HUES64 (cell line): Measurements from ENCODE around the gene KCTD13.

Experiments
- H3K27ac ChIP-seq: 2 replicates; pipeline ENCODE4 v1.7.0; 2013; ENCODE audit warnings: low read depth, low read length, inconsistent platforms
- H3K27me3 ChIP-seq: 2 replicates; pipeline ENCODE4 v1.6.1; 2013; ENCODE audit warnings: mild to moderate bottlenecking, low read length; ENCODE audit not compliant: insufficient read depth
- H3K36me3 ChIP-seq: 2 replicates; pipeline ENCODE4 v1.6.1; 2013; ENCODE audit warnings: mild to moderate bottlenecking, low read length; ENCODE audit not compliant: insufficient read depth
- H3K4me1 ChIP-seq: 2 replicates; pipeline ENCODE4 v1.6.1; 2013; ENCODE audit warnings: mild to moderate bottlenecking, low read length, moderate library complexity; ENCODE audit not compliant: insufficient read depth
- H3K4me3 ChIP-seq: 2 replicates; pipeline ENCODE4 v1.5.1; 2013; ENCODE audit warnings: mild to moderate bottlenecking, low read length, moderate library complexity
- H3K9ac ChIP-seq: 2 replicates; pipeline ENCODE4 v1.6.1; 2013; ENCODE audit warnings: mild to moderate bottlenecking, low read depth, low read length
- H3K9me3 ChIP-seq: 2 replicates; pipeline ENCODE4 v1.6.1; 2013; ENCODE audit warnings: low read depth, low read length; ENCODE audit not compliant: insufficient read depth
- WGBS: fragments of 150-250, 120-280 bp; methylation state at CpG from one replicate; pipeline ENCODE4 v1.1.7; 2013; ENCODE audit warnings: missing lambda C conversion rate; 5-methylcytosine and 5-hydroxymethylcytosine counted together

Gene KCTD13

DNA sequence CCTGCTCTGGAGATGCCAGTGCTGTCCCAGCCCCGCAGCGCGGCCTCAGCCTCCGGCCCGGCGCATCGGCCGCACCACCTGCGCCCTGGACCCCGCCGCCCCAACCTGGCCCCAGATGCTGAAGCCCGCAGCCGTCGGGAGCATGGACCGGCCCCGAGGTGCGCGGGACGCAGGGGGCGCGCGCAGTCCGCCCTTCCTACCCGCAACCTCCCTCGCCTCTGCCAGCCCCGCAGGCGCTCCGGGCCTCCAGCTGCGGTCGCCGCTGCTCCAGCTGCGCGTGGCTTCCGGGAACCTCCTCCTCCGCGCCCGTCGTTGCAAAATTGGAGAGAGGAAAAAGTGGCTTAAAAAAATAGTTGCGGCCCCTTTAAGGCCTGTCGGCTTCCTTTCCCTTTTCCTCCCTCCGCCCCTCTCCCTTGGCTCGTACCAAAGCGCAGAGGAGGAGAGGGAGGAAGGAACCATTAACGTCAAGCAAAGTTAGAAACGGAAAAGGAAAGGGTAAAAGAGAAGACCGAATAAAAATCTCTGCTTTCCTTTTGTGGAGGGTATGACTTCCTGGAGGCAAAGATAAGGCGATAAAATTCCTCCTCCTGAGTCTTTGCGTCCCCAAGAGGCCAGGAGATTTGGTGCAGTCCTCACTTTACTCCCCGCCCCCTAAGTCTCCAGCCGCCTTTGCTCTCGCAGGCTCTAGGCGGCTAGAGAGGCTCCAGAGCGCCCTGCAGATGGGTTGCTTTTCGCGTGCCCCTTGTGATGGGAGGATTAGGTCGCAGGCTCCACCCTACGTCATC is 63.0 kb downstream of the KCTD13 start, which contains the start of gene CDIPT:
Gene CDIPT (minus strand): TSS at position 343 of the 785 bp plus-strand sequence. CDS start 369 bp downstream, outside the sequence.
- H3K9me3 ChIP-seq, result no peaks in the 10 kb centered on the region
- H3K27ac ChIP-seq, result peak within 1 kb of the TSS; percentile 95

DNA sequence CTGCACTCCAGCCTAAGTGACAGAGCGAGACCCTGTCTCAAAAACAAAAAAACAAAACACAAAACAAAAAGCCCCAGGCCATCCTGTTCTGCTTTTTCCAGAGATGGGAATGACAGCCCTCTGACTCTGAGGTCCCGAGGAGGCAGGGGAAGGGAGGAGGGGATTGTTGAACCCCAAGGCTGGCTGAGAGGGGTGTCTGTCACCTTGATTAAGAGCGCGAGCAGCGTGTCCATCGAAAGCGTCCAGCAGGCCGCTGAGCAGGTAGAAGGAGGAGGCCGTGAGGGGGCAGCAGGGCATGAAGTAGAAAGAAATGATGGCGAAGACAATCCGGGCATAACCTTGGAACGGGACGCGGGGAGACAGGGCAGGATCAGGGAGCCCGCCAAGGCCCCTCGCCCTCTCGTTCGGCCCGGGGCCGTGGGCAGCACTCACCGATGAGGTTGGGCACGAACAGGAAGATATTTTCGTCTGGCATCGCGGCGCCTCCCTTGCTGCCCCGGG is 63.6 kb downstream of the KCTD13 start:
- Histone ChIP-seq H3K27me3 (no peaks in the 10 kb centered on the region), H3K9ac (peak overlapping the region; percentile 92), H3K27ac (peak overlapping the region; percentile 95; the same call in 1 of the 2 replicates), H3K9me3 (no peaks in the 10 kb centered on the region), H3K36me3 (peaks cover 22% of the 10 kb centered on the region), H3K4me1 (no peaks in the 10 kb centered on the region), H3K4me3 (peak overlapping the region; percentile 97)
- WGBS, result 3% methylated on average over 27 of the region's 27 CpGs

More for the DNA sequence above, 63.0 kb downstream of the KCTD13 start, which contains the start of gene CDIPT:
- WGBS, result under 1% methylated on average over 53 of the region's 57 CpGs
- peak within 1 kb of the TSS; percentile 97 for H3K4me3 ChIP-seq
- no peaks in the 10 kb centered on the region for H3K4me1 ChIP-seq
- peaks cover 22% of the 10 kb centered on the region for H3K36me3 ChIP-seq
- no peaks in the 10 kb centered on the region for H3K27me3 ChIP-seq
- H3K9ac ChIP-seq, result peak within 1 kb of the TSS; percentile 92

DNA sequence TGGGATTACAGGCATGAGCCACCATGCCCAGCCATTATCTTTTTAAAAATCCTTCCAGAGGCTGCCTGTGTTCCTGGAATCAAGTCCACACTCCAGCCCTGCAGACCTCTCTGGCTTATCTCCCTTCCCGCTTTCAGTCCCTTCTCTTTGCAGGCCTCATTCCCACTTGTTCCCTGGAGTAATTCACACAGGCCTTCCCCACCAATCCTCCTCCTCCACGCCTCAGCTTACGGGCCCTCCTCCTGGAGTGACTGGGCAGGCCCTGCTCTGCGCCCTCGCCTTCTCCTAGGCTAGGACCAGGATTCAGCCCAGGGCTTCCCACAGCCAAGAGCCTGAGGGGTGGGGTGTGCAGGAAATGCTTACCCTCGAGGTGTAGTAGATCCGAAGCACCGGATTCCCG is 65.8 kb downstream of the KCTD13 start:
- Histone ChIP-seq H3K9me3 (no peaks in the 10 kb centered on the region), H3K9ac (no peak overlapping the region), H3K27ac (no peak overlapping the region), H3K4me1 (no peaks in the 10 kb centered on the region), H3K36me3 (peaks cover 22% of the 10 kb centered on the region), H3K4me3 (no peak overlapping the region), H3K27me3 (no peaks in the 10 kb centered on the region)
- 92% methylated on average over 9 of the region's 9 CpGs for WGBS

DNA sequence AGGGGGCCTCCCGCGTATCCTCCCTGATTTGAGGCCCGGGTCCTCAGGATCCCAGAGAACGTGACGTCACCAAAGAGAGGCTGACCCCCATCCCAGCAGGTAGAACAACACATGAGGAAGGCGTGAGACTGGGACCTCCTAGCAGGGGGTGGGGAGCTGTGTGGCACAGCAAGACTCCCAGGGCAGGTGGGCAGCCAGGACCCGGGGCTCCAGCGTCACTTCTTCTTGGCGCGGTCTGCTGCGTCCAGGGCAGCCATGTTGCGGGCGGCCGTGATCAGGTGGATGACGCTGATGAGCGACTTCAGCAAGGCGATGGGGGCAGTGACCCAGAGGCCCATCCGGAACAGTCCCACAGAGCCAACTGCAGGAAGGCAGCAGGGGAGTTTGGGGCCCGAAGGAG is 67.1 kb downstream of the KCTD13 start:
- WGBS, result 94% methylated on average over 19 of the region's 19 CpGs
- H3K27me3 ChIP-seq, result no peaks in the 10 kb centered on the region

DNA sequence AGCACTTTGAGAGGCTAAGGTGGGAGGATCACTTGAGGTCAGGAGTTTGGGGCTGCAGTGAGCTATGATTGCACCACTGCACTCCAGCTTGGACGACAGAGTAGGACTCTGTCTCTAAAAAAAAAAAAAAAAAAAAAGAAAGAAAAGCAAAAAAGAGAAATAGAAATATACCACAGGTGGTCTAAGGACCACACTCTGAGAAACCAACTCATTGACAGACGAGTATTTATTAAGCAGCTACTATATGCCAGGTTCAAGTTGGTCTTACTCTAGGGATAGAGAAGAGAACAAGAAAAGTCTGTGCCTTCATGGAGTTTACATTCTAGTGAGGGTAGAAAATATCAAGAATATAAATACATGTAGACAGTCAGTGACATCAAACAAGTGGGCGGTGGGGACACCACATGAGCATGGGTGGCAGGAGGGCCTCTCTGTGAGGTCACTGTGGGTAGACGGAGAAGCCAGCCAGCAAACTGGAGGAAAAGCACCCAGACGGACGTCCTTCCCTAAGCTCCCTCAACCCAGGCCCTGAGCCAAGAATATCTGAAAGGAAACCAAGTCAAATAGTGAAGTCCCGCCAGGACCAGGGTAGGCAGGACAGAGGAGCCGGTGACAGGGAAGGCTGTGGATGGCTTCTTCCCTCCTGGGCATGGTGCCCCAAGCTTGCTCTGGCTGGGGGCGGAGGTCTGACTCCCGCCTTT is 67.7 kb downstream of the KCTD13 start:
- no peaks in the 10 kb centered on the region for H3K4me1 ChIP-seq
- H3K27ac ChIP-seq, result no peak overlapping the region
- peaks cover 22% of the 10 kb centered on the region for H3K36me3 ChIP-seq
- H3K27me3 ChIP-seq, result no peaks in the 10 kb centered on the region
- no peaks in the 10 kb centered on the region for H3K9me3 ChIP-seq
- H3K4me3 ChIP-seq, result no peak overlapping the region
- no peak overlapping the region for H3K9ac ChIP-seq
- 92% methylated on average over 9 of the region's 10 CpGs for WGBS

More for the DNA sequence above, 67.1 kb downstream of the KCTD13 start:
- Histone ChIP-seq H3K9ac (no peak overlapping the region), H3K4me1 (no peaks in the 10 kb centered on the region), H3K27ac (no peak overlapping the region), H3K36me3 (peaks cover 22% of the 10 kb centered on the region), H3K9me3 (no peaks in the 10 kb centered on the region), H3K4me3 (no peak overlapping the region)

DNA sequence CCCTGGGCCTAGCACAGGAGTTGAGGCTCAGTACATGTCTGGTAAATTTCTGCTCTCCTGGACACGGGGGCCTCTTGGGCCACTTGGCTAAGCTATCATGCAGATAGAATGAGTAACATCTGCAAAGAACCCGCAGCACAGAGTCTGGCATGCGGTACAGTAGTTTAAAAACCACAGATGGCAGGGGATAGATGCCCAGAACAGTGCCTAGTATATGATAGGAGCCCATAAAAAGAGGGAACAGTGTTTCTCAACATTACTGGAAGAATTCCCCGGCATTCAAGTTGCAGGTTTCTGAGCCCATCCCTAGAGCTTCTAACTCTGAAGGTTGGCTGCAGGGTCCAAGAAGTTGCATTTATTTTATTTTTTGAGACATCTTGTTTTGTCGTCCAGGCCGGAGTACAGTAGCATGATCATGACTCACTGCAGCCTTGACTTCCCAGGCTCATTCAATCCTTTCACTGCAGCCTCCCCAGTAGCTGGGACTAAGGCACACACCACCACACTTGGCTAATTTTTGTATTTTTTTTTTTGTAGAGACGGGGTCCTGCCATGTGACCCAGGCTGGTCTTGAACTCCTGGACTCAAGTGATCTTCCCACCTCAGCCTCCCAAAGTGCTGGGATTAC is 68.8 kb downstream of the KCTD13 start:
- Histone ChIP-seq H3K27me3 (no peaks in the 10 kb centered on the region), H3K4me3 (no peak overlapping the region), H3K4me1 (no peaks in the 10 kb centered on the region), H3K9me3 (no peaks in the 10 kb centered on the region), H3K9ac (no peak overlapping the region), H3K27ac (no peak overlapping the region), H3K36me3 (peaks cover 22% of the 10 kb centered on the region)
- WGBS, result 95% methylated on average over 7 of the region's 7 CpGs
